ENCODE measurements around the gene PLAAT4.

DNA sequence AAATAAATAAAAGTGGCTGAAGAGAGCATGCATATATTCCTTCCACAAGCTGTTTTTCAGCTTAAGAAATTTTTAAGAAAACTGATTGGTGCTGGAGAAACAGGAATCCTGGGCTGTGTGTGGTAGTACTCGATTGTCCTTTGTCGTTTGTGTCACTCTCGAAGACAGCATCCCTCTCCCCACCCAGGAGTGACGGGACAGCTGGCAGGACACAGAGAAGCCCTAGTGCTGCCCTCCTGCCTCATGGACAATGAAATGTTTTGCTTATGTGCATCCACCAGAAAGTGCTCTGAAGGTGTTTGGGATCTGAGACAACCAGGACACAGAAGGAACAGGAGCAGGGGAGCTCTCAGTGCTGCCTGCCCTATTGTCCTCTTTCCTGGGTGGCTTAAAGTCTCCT, 12.8 kb downstream of the PLAAT4 start:
- TF ChIP-seq POLR2A (IDR thresholded peaks at IDR 0.05), result no peak
- TF ChIP-seq, protein P1, sequence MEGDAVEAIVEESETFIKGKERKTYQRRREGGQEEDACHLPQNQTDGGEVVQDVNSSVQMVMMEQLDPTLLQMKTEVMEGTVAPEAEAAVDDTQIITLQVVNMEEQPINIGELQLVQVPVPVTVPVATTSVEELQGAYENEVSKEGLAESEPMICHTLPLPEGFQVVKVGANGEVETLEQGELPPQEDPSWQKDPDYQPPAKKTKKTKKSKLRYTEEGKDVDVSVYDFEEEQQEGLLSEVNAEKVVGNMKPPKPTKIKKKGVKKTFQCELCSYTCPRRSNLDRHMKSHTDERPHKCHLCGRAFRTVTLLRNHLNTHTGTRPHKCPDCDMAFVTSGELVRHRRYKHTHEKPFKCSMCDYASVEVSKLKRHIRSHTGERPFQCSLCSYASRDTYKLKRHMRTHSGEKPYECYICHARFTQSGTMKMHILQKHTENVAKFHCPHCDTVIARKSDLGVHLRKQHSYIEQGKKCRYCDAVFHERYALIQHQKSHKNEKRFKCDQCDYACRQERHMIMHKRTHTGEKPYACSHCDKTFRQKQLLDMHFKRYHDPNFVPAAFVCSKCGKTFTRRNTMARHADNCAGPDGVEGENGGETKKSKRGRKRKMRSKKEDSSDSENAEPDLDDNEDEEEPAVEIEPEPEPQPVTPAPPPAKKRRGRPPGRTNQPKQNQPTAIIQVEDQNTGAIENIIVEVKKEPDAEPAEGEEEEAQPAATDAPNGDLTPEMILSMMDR (IDR thresholded peaks at IDR 0.05), result no peak
